GM21447 (cell line): ENCODE results near the gene ZNF365.
"Not testable (repeated sequence)": the region's sequence is repeated elsewhere in the genome, so short reads cannot be mapped to it uniquely, and the experiment has no call there.

ENCODE experiments used
- ATAC-seq: cut with Tn5 transposase; IDR thresholded peaks from one replicate; pipeline ENCODE4 v1.9.1; 2021; ENCODE audit not compliant: unreplicated experiment

Gene ZNF365, protein sequence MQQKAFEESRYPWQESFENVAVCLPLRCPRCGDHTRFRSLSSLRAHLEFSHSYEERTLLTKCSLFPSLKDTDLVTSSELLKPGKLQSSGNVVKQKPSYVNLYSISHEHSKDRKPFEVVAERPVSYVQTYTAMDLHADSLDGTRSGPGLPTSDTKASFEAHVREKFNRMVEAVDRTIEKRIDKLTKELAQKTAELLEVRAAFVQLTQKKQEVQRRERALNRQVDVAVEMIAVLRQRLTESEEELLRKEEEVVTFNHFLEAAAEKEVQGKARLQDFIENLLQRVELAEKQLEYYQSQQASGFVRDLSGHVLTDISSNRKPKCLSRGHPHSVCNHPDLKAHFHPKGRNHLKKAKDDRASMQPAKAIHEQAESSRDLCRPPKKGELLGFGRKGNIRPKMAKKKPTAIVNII

DNA sequence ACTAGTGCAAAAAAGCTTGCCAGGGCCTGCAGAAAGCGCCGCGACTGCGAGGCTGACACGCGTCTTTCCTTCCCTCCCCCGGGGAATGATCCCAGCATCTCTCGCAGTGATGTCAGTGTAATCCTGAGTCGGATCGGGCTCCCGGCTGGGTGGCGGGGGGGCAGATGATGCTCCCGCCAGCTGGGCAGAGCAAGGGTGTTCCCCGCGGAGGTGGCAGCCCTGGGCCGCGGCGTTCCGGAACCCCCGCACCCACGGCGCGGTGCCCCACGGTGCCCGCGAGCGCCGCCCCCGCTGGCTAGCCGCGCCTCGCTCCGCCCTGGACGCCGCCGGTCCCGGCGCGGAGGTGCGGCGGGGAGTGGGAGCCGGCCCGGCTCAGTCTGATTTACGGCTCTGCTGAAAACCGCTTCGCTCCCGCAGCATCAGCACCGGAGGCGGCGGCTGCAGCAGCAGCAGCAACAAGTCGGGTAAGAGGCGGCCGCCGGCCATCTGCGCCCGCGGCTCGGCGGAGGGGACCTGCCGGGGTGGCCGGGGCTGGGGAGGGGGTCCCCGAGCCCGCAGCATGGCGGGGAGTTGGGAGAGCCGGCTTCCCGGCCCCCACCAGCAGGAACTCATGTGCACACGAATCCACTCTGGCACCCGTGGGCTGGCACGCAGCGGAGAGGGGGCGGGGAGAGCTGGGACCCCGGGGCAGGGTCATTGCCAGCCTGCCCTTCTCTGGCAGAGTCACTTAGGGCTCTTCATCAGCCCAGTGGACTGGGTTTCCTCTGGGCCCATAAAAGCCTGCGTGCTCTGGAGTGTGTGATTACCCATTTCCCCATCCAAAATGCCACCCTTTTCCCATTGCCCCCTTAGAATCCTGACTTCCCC lies at the start of gene ZNF365:
TSS of gene ZNF365 (plus strand) at position 375 of the 867 bp plus-strand sequence. CDS start 1,825 bp downstream, outside the sequence.
- ATAC-seq: no peak

DNA sequence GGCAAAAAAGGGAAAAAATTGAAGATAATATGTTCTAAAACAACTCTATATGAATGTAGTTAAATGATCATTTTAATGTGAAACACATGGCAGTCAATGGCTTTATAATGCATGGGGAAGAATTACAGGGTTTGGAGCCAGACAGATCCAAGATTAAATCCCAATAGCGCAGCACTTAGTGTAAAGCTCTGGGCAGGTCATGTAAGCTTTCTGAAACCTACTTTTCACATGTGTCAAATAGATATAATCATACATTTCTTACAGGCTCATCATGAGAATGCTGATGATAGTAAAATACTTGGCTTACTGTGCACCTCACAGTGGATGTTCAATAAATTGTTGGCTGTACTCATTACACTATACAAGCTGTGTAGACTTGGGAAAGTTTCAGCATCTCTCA lies 48.0 kb upstream of the ZNF365 start:
- ATAC-seq: no peak

DNA sequence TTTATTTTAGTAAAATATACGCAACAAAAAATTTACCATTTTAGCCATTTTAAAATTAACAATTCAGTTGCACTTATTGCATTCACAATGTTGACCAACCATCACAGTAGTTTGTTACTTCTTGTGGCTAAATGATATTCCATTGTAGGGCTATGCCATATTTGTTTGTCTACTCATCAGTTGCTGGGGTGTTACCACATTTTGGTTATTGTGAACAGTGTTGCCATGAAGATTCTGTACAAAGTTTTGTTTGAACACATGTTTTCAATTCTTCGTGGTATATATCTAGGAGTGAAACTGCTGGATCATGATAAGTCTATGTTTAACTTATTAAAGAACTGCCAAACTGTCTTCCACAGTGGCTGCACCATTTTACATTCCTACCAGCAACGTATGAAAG lies 46.3 kb upstream of the ZNF365 start:
- ATAC-seq: no peak

DNA sequence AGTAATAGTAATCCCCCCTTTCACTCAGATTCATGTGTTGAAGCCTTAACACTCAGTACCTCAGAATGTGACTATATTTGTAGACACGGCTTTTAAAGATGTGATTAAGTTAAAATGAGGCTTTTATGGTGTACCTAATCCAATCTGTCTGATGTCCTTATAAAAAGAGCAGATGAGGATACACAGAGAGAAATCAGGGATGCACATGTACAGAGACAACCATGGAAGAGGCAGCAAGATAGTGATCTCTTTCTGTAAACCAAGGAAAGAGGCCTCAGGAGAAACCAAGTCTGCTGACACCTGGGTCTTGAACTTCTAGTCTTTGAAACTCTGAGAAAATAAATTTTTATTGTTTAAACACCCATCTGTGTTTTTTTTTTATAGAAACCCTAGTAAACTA lies 44.0 kb upstream of the ZNF365 start:
- ATAC-seq: no peak

DNA sequence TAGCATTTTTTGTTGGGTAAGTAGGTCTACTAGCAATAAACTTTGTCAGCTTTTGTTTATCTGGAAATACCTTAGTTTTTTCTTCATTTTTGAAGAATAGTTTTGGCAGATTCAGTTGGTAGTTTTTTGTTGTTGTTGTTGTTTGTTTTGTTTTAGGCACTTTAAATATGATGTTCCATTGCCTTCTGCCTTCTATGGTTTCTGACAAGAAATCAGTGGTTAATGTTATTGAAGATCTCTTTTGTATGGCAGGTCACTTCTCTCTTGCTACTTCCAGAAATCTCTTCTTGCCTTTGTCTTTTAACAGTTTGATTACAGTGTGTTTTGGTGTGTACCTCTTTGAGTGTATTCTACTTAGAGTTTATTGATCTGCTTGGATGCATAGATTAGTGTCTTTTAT lies 41.8 kb upstream of the ZNF365 start:
- no peak for ATAC-seq

DNA sequence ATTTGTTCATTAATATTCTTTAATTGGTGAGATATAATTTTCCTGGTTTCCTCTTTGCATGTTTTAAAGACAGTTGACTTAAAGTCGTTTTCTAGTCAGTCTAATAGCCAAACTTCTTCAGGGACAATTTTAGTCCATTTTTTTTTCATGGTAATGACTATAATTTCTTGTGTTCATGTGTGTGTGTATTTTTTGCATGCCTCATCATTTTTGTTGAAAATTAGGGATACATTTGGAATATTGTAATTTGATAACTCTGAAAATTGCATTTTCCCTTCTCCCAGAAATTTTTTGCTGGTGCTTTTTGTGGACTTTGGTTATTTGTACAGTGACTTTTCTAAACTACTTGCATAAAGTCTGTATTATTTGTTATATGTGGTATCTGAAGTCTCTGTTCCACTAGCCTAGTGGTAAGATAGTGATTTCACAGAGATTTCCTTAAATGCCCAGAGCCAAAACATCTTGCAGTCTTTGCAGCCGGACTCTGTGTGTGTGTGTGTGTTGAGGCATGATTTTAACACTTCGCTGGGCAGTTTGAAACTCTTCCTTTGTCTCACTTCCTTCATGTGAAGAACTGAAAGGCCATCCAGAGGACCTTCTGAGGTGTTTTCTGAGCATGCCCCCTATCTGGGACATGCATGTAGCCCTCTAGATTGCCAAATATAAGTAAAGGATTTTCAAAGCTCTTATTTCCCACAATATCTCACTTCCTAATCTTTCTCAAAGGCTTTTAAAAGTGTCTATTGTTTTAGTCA lies 40.9 kb upstream of the ZNF365 start:
- ATAC-seq: no peak

DNA sequence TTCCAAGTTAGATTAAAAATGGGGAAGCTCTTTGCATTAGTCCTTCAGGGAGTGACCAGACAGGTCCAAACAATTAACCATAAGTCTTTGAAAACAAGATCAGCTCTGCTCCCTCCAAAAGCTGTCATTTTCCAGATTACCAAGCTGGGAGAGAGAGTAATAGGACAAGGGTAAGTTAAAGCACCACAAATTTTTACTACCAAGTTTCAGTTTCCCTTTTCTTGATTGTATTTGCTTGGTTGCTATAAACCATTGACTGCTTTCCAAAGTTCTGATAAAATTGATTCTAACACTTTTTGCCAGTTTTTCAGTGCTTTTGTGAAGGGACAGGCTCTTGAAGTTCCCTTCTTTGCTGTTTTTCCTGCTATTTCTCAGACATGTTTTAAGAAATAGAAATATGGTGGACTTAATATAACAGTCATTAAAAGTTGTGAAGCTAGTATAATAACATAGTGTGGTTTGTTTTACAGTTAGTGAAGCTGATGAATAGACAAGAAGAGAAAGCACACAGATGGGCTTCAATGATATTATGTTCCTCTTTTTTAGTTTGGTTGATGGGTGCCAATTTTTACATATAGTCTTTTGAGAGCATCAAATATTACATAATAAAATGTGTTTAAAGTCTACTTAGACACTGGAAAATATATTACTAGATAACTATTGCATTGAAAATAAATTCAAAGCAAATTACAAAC lies 40.0 kb upstream of the ZNF365 start:
- ATAC-seq: no peak

- no peak for ATAC-seq
Measured at GRCh38 chr10:62335326-62335725, 38.8 kb upstream of the ZNF365 start.

DNA sequence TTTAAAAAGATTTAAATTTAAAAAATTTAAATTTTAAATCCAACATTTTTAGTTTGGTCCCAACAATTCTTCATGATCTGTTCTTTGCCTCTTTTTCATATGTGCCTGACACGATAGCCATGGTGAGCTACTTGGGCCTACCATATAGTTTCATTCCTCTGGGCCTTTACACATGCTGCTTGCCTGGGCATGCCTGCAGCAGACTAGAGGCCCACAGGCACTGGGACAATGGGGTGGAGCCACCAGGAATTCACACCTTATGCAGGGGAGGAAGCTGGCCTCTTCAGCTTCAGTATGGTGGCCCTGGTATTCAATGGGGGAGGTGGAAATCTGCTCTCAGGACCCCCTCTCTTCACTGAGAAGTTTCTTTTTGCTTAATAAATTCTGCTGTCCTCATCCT lies 37.8 kb upstream of the ZNF365 start:
- ATAC-seq: no peak

DNA sequence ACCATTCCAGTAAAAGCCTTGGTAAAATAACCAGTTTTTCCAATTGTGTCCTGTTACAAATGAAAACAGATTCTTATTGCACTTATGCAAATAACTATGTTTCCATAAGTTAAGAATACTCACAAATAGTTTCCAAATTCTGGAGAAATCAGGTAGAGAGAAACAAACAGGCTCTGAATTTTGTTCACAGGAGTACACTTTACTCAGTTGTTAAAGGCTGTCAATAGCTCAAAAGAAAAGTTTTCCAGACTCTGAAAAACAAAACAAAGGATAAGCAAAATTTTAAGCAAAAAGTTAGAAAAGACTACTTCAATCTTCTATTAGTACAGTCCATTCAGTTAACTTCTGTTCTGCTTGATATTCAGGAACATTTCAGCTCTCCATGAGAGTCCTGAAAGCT lies 32.8 kb upstream of the ZNF365 start:
- ATAC-seq: no peak

DNA sequence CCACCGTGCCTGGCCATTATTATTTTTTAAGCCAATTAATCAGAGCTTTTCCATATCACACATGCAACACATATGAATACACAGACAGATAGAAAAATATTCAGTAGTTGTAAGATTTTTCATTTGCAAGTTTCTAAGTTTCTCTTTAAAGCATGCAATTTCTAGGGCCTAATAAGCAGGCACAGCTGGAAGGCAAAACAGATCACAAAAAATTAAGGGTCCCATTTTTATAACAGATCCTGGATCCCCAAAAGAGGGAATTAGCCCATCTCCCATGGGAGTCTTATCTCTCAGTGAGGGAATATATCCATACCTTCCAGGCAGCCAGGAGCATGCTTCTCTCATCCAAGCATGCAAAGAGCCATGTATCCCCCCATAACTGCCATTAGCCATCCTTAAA lies 31.2 kb upstream of the ZNF365 start:
- no peak for ATAC-seq

DNA sequence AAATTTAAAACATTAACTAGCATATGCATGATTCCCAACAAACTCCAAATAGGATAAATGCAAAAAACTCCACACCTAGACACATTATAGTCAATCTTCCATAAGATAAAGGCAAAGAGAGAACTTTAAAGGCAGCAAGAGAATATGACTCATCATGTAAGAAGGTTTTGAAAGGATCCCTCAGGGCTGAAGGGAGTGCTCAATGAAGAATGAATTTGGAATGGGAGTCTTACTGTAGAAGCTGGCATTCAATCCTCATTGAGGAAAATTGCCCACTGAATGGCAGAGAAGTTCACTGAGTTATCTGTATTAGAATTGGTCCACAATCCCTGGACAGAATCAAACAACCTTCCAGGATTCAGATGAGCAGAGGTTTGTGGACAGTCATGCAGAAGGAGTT lies 26.1 kb upstream of the ZNF365 start:
- no peak for ATAC-seq

DNA sequence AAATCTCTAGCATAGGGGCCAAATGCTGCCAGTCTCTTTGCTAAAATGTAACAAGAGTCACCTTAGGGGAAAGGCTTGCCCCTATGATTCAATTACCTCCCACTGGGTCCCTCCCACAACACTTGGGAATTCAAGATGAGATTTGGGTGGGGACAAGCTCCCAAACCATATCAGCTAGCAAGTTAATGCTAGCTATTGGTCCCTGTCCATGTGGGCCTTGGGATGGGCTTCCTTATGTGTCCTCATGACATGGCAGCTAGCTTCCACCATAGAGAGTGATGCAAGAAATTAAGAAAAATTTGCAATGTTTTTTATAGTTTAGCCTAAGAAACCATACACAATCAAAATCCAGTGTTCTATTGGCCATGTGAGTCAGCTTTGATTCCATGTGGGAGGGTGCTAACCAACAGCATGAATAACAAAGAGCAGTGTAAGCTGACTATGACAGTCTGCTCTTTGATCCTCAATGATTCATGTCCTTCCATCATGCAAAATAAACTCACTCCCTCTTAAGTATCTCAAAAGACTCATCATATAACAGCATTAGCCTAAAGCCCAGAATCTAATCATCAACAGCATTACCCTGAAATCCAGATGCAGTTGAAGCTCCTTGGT lies 21.7 kb upstream of the ZNF365 start:
- ATAC-seq: no peak

GRCh38 chr10:62354916-62355315 lies 19.3 kb upstream of the ZNF365 start:
- ATAC-seq: no peak

DNA sequence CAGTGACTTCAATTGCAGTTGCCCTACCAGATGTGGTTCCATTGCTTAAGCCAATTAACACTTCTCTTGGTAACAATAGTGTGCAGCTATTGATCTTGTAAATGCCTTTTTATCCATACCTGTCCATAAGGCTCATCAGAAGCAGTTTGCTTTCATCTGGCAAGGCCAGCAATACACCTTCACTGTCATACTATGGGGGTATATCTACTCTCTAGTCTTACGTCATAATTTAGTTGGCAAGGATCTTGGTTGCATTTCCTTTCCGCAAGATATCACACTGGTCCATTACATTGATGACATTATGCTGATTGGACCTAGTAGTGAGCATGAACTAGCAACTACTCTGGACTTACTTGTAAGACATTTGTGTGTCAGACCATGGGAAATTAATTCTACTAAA lies 17.7 kb upstream of the ZNF365 start:
- no peak for ATAC-seq

- ATAC-seq: not testable (repeated sequence)
Measured at GRCh38 chr10:62358151-62358550, 16.0 kb upstream of the ZNF365 start.

- no peak for ATAC-seq
Measured at GRCh38 chr10:62373639-62373994, 552 bp upstream of the ZNF365 start.

DNA sequence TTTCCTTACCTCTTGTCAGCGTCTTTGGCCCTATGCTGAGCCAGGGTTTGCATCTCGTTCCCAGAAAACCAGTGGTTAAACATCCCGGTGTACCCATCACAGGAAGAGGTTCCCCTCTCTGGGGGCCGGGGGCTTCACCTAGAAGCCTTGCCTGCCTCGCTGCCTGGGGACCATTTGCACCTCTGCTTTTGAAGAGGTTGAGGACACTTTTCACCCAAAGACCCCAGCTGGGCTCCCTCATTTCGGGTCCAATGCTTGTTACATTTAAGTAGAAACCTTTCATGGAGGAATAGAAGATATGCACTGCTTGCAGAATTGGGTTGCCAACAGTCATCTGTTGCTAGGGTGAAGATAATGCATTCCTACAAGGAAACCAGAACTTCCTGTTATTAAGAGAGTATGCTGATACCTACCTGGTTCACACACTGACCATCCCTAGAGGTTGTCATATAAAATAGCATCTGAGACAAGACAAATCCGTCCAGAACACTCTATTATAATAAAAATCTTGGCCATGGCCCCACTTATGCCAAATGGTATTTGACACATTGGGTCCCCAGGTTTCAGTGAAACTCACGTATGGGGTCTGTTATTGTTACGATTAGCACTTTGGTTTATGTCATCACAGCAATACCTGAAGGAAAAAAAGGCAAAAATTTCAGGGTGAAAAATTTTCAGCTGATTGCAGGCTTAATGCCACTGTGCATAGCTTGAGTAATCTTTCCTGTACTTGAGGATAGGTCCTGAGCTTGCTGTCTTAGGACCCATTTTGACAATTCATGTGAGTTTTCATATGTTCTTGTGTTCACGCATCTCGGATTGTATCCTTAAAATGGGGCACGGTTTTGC lies 917 bp downstream of the ZNF365 start:
- no peak for ATAC-seq
